Measurements from ENCODE around the gene PTPRD.

GRCh38 chr9:10252174-10252573 lies 360.6 kb downstream of the PTPRD start:
- TF ChIP-seq SIN3A (IDR thresholded peaks at IDR 0.05; ENCODE audit: low read depth): no peak
- TF ChIP-seq FOSL1 (IDR thresholded peaks at IDR 0.05; ENCODE audit: low read depth): no peak
- no peak for TF ChIP-seq RAD21 (IDR thresholded peaks at IDR 0.05; ENCODE audit: low read depth)
- no peak for TF ChIP-seq CTCF (IDR thresholded peaks at IDR 0.05 in 2 of 3, conservative IDR thresholded peaks at IDR 0.05 in 1 of 3; ENCODE audit: borderline replicate concordance in 1 of 3, insufficient read depth in 1 of 3, low read depth in 2 of 3, low read length in 2 of 3)
- TF ChIP-seq POLR2A (IDR thresholded peaks at IDR 0.05; ENCODE audit: borderline replicate concordance, extremely low read depth, insufficient read depth, insufficient read length): no peak
- TF ChIP-seq EZH2 (IDR thresholded peaks at IDR 0.05): no peak
- TF ChIP-seq REST (IDR thresholded peaks at IDR 0.05; ENCODE audit: low read depth): no peak
- TF ChIP-seq CEBPB (IDR thresholded peaks at IDR 0.05; ENCODE audit: low read depth): no peak
- TF ChIP-seq ZNF274 (IDR thresholded peaks at IDR 0.05; ENCODE audit: low read depth, low read length): no peak
- no peak for TF ChIP-seq SRF (IDR thresholded peaks at IDR 0.05; ENCODE audit: low read depth)
- no peak for TF ChIP-seq SP1 (IDR thresholded peaks at IDR 0.05; ENCODE audit: low read depth)
